ENCODE measurements around the gene MSI1.

- TF ChIP-seq CTCF (IDR thresholded peaks at IDR 0.05; ENCODE audit: insufficient read depth, low read length, poor library complexity, severe bottlenecking) (no peak), EZH2phosphoT487 (conservative IDR thresholded peaks at IDR 0.05; ENCODE audit: low read length) (no peak)
Observed at GRCh38 chr12:120378036-120378435, 9.1 kb upstream of the MSI1 start.

Measured in SU-DHL-6 (cell line).